H1 (cell line): ENCODE measurements around the gene CDX4. TPM values are rescaled to one million over a fixed set of nuclear protein-coding genes. Genes with fewer than 3 reads are reported as not detected.

Experiments
- CTCF ChIA-PET: fragments of 300-600 bp; sonication (Branson Sonifier 250); formaldehyde crosslinking; loops from one replicate; lab custom pipeline; 2021; ENCODE audit not compliant: partially characterized antibody; lab: Charles Lee
- POLR2A ChIA-PET: fragments of 300-600 bp; sonication (Branson Sonifier 250); formaldehyde crosslinking; loops from one replicate; lab custom pipeline; 2021; ENCODE audit warnings: inconsistent platforms; ENCODE audit not compliant: partially characterized antibody; lab: Charles Lee
- DNase-seq, 2 experiments: peaks; one replicate each; pipeline versions ENCODE4 v3.0.0 to v3.0.0-alpha.2; 2010 to 2022; ENCODE audit warnings: low spot score in 2 of 2, low read depth in 1 of 2, mixed read lengths in 1 of 2
- FAIRE-seq: peaks from 2 replicates; lab custom pipeline; 2011; peaks lifted over from hg19 to GRCh38; lab: Jason Lieb, UNC
- H2AFZ ChIP-seq: 2 replicates; pipeline ENCODE4 v1.8.1; 2012; ENCODE audit warnings: low read length, inconsistent platforms
- H2AK5ac ChIP-seq: 2 replicates; pipeline ENCODE4 v1.6.1; 2013; ENCODE audit warnings: low read depth, low read length
- H2BK120ac ChIP-seq: replicated peaks from 2 replicates; pipeline ENCODE3; 2013; ENCODE audit warnings: low read depth, low read length, inconsistent platforms
- H2BK12ac ChIP-seq: 2 replicates; pipeline ENCODE4 v1.6.1; 2013; ENCODE audit warnings: low read depth, low read length
- H2BK15ac ChIP-seq: 2 replicates; pipeline ENCODE4 v1.6.1; 2013; ENCODE audit warnings: low read length
- H2BK20ac ChIP-seq: 2 replicates; pipeline ENCODE4 v1.6.1; 2013; ENCODE audit warnings: low read length
- H2BK5ac ChIP-seq: 2 replicates; pipeline ENCODE4 v1.6.1; 2013; ENCODE audit warnings: low read depth, low read length
- H3K14ac ChIP-seq: 2 replicates; pipeline ENCODE4 v1.6.1; 2013; ENCODE audit warnings: inconsistent platforms; ENCODE audit not compliant: insufficient read length
- H3K18ac ChIP-seq: 2 replicates; pipeline ENCODE4 v1.6.1; 2013; ENCODE audit warnings: low read length; ENCODE audit errors: extremely low read depth
- H3K23ac ChIP-seq: 2 replicates; pipeline ENCODE4 v1.6.1; 2013; ENCODE audit warnings: inconsistent platforms; ENCODE audit not compliant: insufficient read length
- H3K23me2 ChIP-seq: 2 replicates; pipeline ENCODE4 v1.6.1; 2013; ENCODE audit warnings: low read depth, low read length
- H3K27ac ChIP-seq: 2 replicates; pipeline ENCODE4 v1.6.1; 2011; ENCODE audit warnings: low read depth, low read length, inconsistent platforms
- H3K27me3 ChIP-seq, 4 experiments: replicated peaks in 1 of 4; 1 replicate in 1 of 4; 2 replicates in 3 of 4; pipeline versions ENCODE4 v1.6.1 to v1.8.1; 2011 to 2013; ENCODE audit warnings: low read length in 3 of 4, mild to moderate bottlenecking in 3 of 4, inconsistent platforms in 2 of 4, mixed read lengths in 2 of 4, moderate library complexity in 1 of 4; ENCODE audit not compliant: control insufficient read depth in 3 of 4, insufficient read depth in 3 of 4; ENCODE audit errors: extremely low read depth in 1 of 4
- H3K36me3 ChIP-seq, 4 experiments: 2 replicates each; pipeline versions ENCODE4 v1.6.1 to v1.8.1; 2011 to 2013; ENCODE audit warnings: mild to moderate bottlenecking in 4 of 4, low read length in 3 of 4, moderate library complexity in 2 of 4, control low read depth in 1 of 4, inconsistent platforms in 1 of 4; ENCODE audit not compliant: insufficient read depth in 4 of 4, control insufficient read depth in 2 of 4
- H3K4ac ChIP-seq: replicated peaks from 2 replicates; pipeline ENCODE3; 2013; ENCODE audit warnings: low read length, low read depth, mixed read lengths, inconsistent platforms; ENCODE audit not compliant: insufficient read length
- H3K4me1 ChIP-seq, 4 experiments: replicated peaks in 1 of 4; 1 replicate in 1 of 4; 2 replicates in 3 of 4; pipeline versions ENCODE4 v1.6.1 to v1.8.1; 2011 to 2013; ENCODE audit warnings: low read length in 3 of 4, inconsistent platforms in 2 of 4, mixed read lengths in 1 of 4; ENCODE audit not compliant: insufficient read depth in 4 of 4, control insufficient read depth in 3 of 4
- H3K4me2 ChIP-seq, 2 experiments: 2 replicates each; pipeline versions ENCODE4 v1.6.1 to v1.8.1; 2011 to 2013; ENCODE audit warnings: low read depth in 2 of 2, low read length in 2 of 2, control low read depth in 1 of 2, inconsistent platforms in 1 of 2, mild to moderate bottlenecking in 1 of 2; ENCODE audit not compliant: insufficient read depth in 1 of 2
- H3K4me3 ChIP-seq, 4 experiments: fragments of 200-600, 300-600 bp in 1 of 4; sonication (generic), shearing (Covaris generic), sonication (Bioruptor Twin) in 1 of 4; 2 replicates each; pipeline versions ENCODE4 v1.5.1 to v1.8.1; 2011 to 2016; ENCODE audit warnings: low read length in 4 of 4, low read depth in 3 of 4, control low read depth in 2 of 4, inconsistent platforms in 2 of 4, mild to moderate bottlenecking in 2 of 4, mixed read lengths in 1 of 4, moderate library complexity in 1 of 4; ENCODE audit not compliant: insufficient read depth in 2 of 4; ENCODE audit errors: extremely low read depth in 1 of 4
- H3K56ac ChIP-seq: replicated peaks from 2 replicates; pipeline ENCODE3; 2013; ENCODE audit warnings: low read depth, mild to moderate bottlenecking, mixed read lengths, low read length, inconsistent platforms; ENCODE audit not compliant: insufficient read length
- H3K79me1 ChIP-seq: 2 replicates; pipeline ENCODE4 v1.6.1; 2013; ENCODE audit warnings: low read depth, low read length, control low read depth
- H3K79me2 ChIP-seq, 2 experiments: 2 replicates each; pipeline versions ENCODE4 v1.6.1 to v1.8.1; 2012 to 2013; ENCODE audit warnings: low read length in 2 of 2, mild to moderate bottlenecking in 2 of 2, inconsistent platforms in 1 of 2; ENCODE audit not compliant: insufficient read depth in 2 of 2, control insufficient read depth in 1 of 2
- H3K9ac ChIP-seq, 4 experiments: replicated peaks in 1 of 4; 1 replicate in 1 of 4; 2 replicates in 3 of 4; pipeline versions ENCODE4 v1.6.1 to v1.8.1; 2011 to 2013; ENCODE audit warnings: low read depth in 3 of 4, low read length in 3 of 4, control low read depth in 2 of 4, mild to moderate bottlenecking in 2 of 4, moderate library complexity in 2 of 4, inconsistent platforms in 1 of 4; ENCODE audit errors: extremely low read depth in 1 of 4
- H3K9me3 ChIP-seq, 2 experiments: 2 replicates each; pipeline versions ENCODE4 v1.6.1 to v1.8.1; 2012 to 2013; ENCODE audit warnings: mild to moderate bottlenecking in 2 of 2, moderate library complexity in 2 of 2, control low read depth in 1 of 2, inconsistent platforms in 1 of 2, low read depth in 1 of 2, low read length in 1 of 2, mixed read lengths in 1 of 2; ENCODE audit not compliant: insufficient read depth in 2 of 2
- H4K20me1 ChIP-seq, 2 experiments: replicated peaks in 1 of 2; 2 replicates each; pipeline versions ENCODE3 to v1.8.1; 2011 to 2013; ENCODE audit warnings: inconsistent platforms in 2 of 2, low read length in 2 of 2, mild to moderate bottlenecking in 1 of 2; ENCODE audit not compliant: insufficient read depth in 2 of 2, control insufficient read depth in 1 of 2
- H4K5ac ChIP-seq: 2 replicates; pipeline ENCODE4 v1.6.1; 2013; ENCODE audit warnings: low read length, low read depth, mixed read lengths, inconsistent platforms; ENCODE audit not compliant: insufficient read length
- H4K8ac ChIP-seq: 2 replicates; pipeline ENCODE4 v1.8.0; 2013; ENCODE audit warnings: mild to moderate bottlenecking, moderate library complexity, low read length, inconsistent platforms; ENCODE audit not compliant: insufficient read depth; ENCODE audit errors: extremely low read depth
- H4K91ac ChIP-seq: replicated peaks from 2 replicates; pipeline ENCODE3; 2013; ENCODE audit warnings: low read length, mixed read lengths, inconsistent platforms; ENCODE audit not compliant: insufficient read length
- ASH2L ChIP-seq: fragments of 200-600, 300-600 bp; sonication (generic); IDR thresholded peaks from one replicate; pipeline ENCODE4 v1.7.1; 2017; ENCODE audit warnings: low read length
- BCL11A ChIP-seq, 2 experiments: IDR thresholded peaks; one replicate each; pipeline ENCODE4 v1.6.1; 2011; ENCODE audit warnings: low read depth in 2 of 2, low read length in 2 of 2, mild to moderate bottlenecking in 2 of 2
- CBX5 ChIP-seq: fragments of 300-800, 300-1000 bp; sonication (generic); IDR thresholded peaks from 2 replicates; pipeline ENCODE4 v1.7.1; 2016; ENCODE audit warnings: antibody characterized with exemption, low read length, low read depth
- CREB1 ChIP-seq: IDR thresholded peaks from 2 replicates; pipeline ENCODE4 v1.6.1; 2012; ENCODE audit warnings: inconsistent platforms
- EGR1 ChIP-seq: IDR thresholded peaks from 2 replicates; pipeline ENCODE4 v1.6.1; 2011; ENCODE audit warnings: low read depth, low read length, borderline replicate concordance
- GTF2F1 ChIP-seq: IDR thresholded peaks from 2 replicates; pipeline ENCODE4 v1.6.1; 2012; ENCODE audit warnings: low read depth, low read length, improper control_type of control experiment, borderline replicate concordance
- PHF8 ChIP-seq: fragments of 200-600 bp; sonication (generic); conservative IDR thresholded peaks from 2 replicates; pipeline ENCODE4 v1.7.1; 2012; ENCODE audit warnings: low read depth, mild to moderate bottlenecking, inconsistent platforms, low read length, moderate library complexity
- POLR2A ChIP-seq, 2 experiments: IDR thresholded peaks; 1 replicate in 1 of 2; 2 replicates in 1 of 2; pipeline ENCODE4 v1.6.1; 2011; ENCODE audit warnings: low read depth in 2 of 2, low read length in 2 of 2, mild to moderate bottlenecking in 2 of 2; ENCODE audit errors: control extremely low read depth in 1 of 2
- SP1 ChIP-seq: IDR thresholded peaks from 2 replicates; pipeline ENCODE4 v1.6.1; 2011; ENCODE audit warnings: low read depth, low read length
- SP4 ChIP-seq: IDR thresholded peaks from 2 replicates; pipeline ENCODE4 v1.6.1; 2012; ENCODE audit warnings: low read length, inconsistent platforms
- TAF7 ChIP-seq: optimal IDR thresholded peaks from 2 replicates; pipeline ENCODE3; 2011; ENCODE audit warnings: low read depth, mild to moderate bottlenecking, inconsistent platforms, low read length, moderate library complexity, borderline replicate concordance
- TBP ChIP-seq: IDR thresholded peaks from 2 replicates; pipeline ENCODE4 v1.6.1; 2011; ENCODE audit warnings: low read depth, low read length, improper control_type of control experiment
- TCF12 ChIP-seq: IDR thresholded peaks from 2 replicates; pipeline ENCODE4 v1.6.1; 2011; ENCODE audit warnings: low read depth, mild to moderate bottlenecking, low read length
- TEAD4 ChIP-seq: IDR thresholded peaks from 2 replicates; pipeline ENCODE4 v1.6.1; 2012; ENCODE audit warnings: low read depth, low read length, inconsistent platforms, mixed read lengths
- whole genome bisulfite sequencing, 2 experiments: shearing (Covaris generic) in 1 of 2; methylation state at CpG; one replicate each; pipeline versions ENCODE4 v1.1.6 to v1.1.7; 2013 to 2015; ENCODE audit warnings: low lambda C conversion rate in 2 of 2, mixed read lengths in 2 of 2, inconsistent platforms in 1 of 2, low coverage in 1 of 2, missing lambda C conversion rate in 1 of 2; ENCODE audit not compliant: insufficient replicate concordance in 2 of 2, insufficient coverage in 1 of 2, insufficient read length in 1 of 2; ENCODE audit errors: extremely low coverage in 1 of 2, missing lambda C conversion rate in 1 of 2; 5-methylcytosine and 5-hydroxymethylcytosine counted together
- long read RNA-seq, 2 experiments: library from RNA in 1 of 2; library from capped mRNA in 1 of 2; stranded (forward); transcript quantifications; one replicate each; pipeline ENCODE4 v2.0.0, GENCODE V29; 2021; ENCODE audit warnings: inconsistent platforms in 1 of 2
- polyA minus RNA-seq, 3 experiments: library from RNA; depleted of rRNA, polyadenylated mRNA; stranded (reverse); fragments of >200 nt; gene quantifications; 1 replicate in 2 of 3; 2 replicates in 1 of 3; pipeline ENCODE4 v1.2.3, GENCODE V29; 2011
- polyA plus RNA-seq, 7 experiments: library from polyadenylated mRNA; depleted of rRNA in 3 of 7; stranded (reverse) in 5 of 7; unstranded in 2 of 7; fragments of >200 nt in 5 of 7; fragments of 200-250 nt in 2 of 7; gene quantifications; 1 replicate in 5 of 7; 2 replicates in 1 of 7; 4 replicates in 1 of 7; pipeline versions ENCODE4 v1.2.1 to v1.2.3, GENCODE V29; 2011 to 2013; ENCODE audit warnings: missing spikeins in 2 of 7, mixed read lengths in 2 of 7
- total RNA-seq: library from RNA; stranded (reverse); fragmentation: NEBNext Ultra II Directional; extraction: Animal tissue kit (Norgen Biotek cat#: 25700); gene quantifications from 2 replicates; pipeline ENCODE4 v1.2.1, GENCODE V29; 2021

The CDX4 gene
- total RNA-seq (2.2 and 2.6 TPM in 2 replicates), polyA plus RNA-seq (2011; rRNA removed) (1.8 and 2.3 TPM in 2 replicates), polyA minus RNA-seq (2011; rRNA and poly(A)+ RNA removed) (0.54 and 0.68 TPM in 2 replicates)
- 2.0 TPM for polyA plus RNA-seq (2011; cell fraction: cytosol; rRNA removed)
- polyA plus RNA-seq (2011; cell fraction: nucleus; rRNA removed) = 1.2 TPM
- polyA plus RNA-seq (2012, experiment 1 of 2) = 2.4 to 3.7 TPM (median 2.9 TPM) in 4 replicates
- 0.66 TPM for polyA plus RNA-seq (2012, experiment 2 of 2)
- polyA plus RNA-seq (2013, experiment 1 of 2) = 0.99 TPM
- 0.68 TPM for polyA plus RNA-seq (2013, experiment 2 of 2)
- not detected for polyA minus RNA-seq (2011; cell fraction: cytosol; rRNA and poly(A)+ RNA removed)
- polyA minus RNA-seq (2011; cell fraction: nucleus; rRNA and poly(A)+ RNA removed) = 1.9 TPM
- long read RNA-seq, experiment 1, partial matches to known transcripts = 0 of 3 reads
- long read RNA-seq, experiment 1, other reads (novel, unspliced or antisense) = 0 of 3 reads
- long read RNA-seq, experiment 2, partial matches to known transcripts = 3 of 4 reads
- long read RNA-seq, experiment 2, other reads (novel, unspliced or antisense) = 0 of 4 reads

- FAIRE-seq (peak; percentile 84), DNase-seq (peak in 1 of 2 experiments; percentile 49)
- peak within 1 kb of the TSS; percentile 22 to 54 (median 27) for H3K4me3 ChIP-seq
- H3K56ac ChIP-seq = no peak within 1 kb of the TSS
- CTCF ChIA-PET = interaction anchor here (1.3 kb wide), 1 partner anchor 36 kb away, joined by 4 read pairs; no protein-coding TSS in a partner anchor
- no peaks in the 10 kb centered on the region for H3K79me2 ChIP-seq
- H2BK15ac ChIP-seq = no peak within 1 kb of the TSS
- H2AK5ac ChIP-seq = no peak within 1 kb of the TSS
- H4K20me1 ChIP-seq = no peaks in the 10 kb centered on the region
- H3K36me3 ChIP-seq = no peaks in the 10 kb centered on the region
- H2BK120ac ChIP-seq = no peak within 1 kb of the TSS
- peak within 1 kb of the TSS; percentile 39; the same call in 1 of the 2 replicates for H2AFZ ChIP-seq
- no peak within 1 kb of the TSS for H2BK12ac ChIP-seq
- POLR2A ChIA-PET = no interaction called here
- peak within 1 kb of the TSS; percentile 68 to 80 for H3K4me2 ChIP-seq
- no peaks in the 10 kb centered on the region for H3K79me1 ChIP-seq
- H3K23ac ChIP-seq = no peak within 1 kb of the TSS
- H3K9me3 ChIP-seq = no peaks in the 10 kb centered on the region
- 2% methylated on average over 6 of the region's 7 CpGs; no CpG with 5 or more reads in 1 of the 2 experiments for WGBS, 2 experiments
- H3K27ac ChIP-seq = no peak within 1 kb of the TSS
- H4K8ac ChIP-seq = no peak within 1 kb of the TSS
- H3K4me1 ChIP-seq = peaks cover 0 to 13% (median 6%) of the 10 kb centered on the region in 4 experiments; a peak in 4 of 7 replicates
- H2BK5ac ChIP-seq = no peak within 1 kb of the TSS
- no peak within 1 kb of the TSS for H3K14ac ChIP-seq
- peaks cover 5 to 61% (median 41%) of the 10 kb centered on the region in 4 experiments for H3K27me3 ChIP-seq
- no peak within 1 kb of the TSS for H3K18ac ChIP-seq
- H2BK20ac ChIP-seq = no peak within 1 kb of the TSS
- peaks cover 5% of the 10 kb centered on the region; the same call in 1 of the 2 replicates for H3K23me2 ChIP-seq
- 0 out of 7 replicates have a peak within 1 kb of the TSS, but pooled peaks of 1 of the 4 experiments have one; percentile 13 for H3K9ac ChIP-seq
- H3K4ac ChIP-seq = no peak within 1 kb of the TSS
- no peak within 1 kb of the TSS for H4K5ac ChIP-seq
- no peak within 1 kb of the TSS for H4K91ac ChIP-seq
- TF ChIP-seq TBP = no peak
- TF ChIP-seq TEAD4 = no peak
- no peak for TF ChIP-seq EGR1
- no peak for TF ChIP-seq CREB1
- peak; percentile 14 for TF ChIP-seq ASH2L
- no peak for TF ChIP-seq SP1
- no peak for TF ChIP-seq CBX5
- TF ChIP-seq PHF8 = no peak
- TF ChIP-seq GTF2F1 = no peak
- TF ChIP-seq SP4 = no peak
- no peak for TF ChIP-seq TCF12
- TF ChIP-seq POLR2A (IDR thresholded peaks at IDR 0.05; ENCODE audit: control extremely low read depth in 1 of 2, low read depth in 2 of 2, low read length in 2 of 2) = no peak
- no peak for TF ChIP-seq TAF7
- TF ChIP-seq BCL11A (IDR thresholded peaks at IDR 0.05; ENCODE audit: low read depth in 2 of 2, low read length in 2 of 2) = no peak
Measured at GRCh38 chrX:73446831-73447230, at the start of gene CDX4. CDX4 (plus strand) TSS chrX:73447053; CDS start chrX:73447254, 201 bp downstream.
